ENCODE data around the gene RALGDS. TPM values are rescaled to one million over a fixed set of nuclear protein-coding genes. Genes with fewer than 3 reads are reported as not detected.

RALGDS gene
- total and polyA plus RNA-seq, 2 of the 4 experiments (the other 2 are of a cell fraction): 13.1 to 36.9 TPM

- TF ChIP-seq, protein P1, sequence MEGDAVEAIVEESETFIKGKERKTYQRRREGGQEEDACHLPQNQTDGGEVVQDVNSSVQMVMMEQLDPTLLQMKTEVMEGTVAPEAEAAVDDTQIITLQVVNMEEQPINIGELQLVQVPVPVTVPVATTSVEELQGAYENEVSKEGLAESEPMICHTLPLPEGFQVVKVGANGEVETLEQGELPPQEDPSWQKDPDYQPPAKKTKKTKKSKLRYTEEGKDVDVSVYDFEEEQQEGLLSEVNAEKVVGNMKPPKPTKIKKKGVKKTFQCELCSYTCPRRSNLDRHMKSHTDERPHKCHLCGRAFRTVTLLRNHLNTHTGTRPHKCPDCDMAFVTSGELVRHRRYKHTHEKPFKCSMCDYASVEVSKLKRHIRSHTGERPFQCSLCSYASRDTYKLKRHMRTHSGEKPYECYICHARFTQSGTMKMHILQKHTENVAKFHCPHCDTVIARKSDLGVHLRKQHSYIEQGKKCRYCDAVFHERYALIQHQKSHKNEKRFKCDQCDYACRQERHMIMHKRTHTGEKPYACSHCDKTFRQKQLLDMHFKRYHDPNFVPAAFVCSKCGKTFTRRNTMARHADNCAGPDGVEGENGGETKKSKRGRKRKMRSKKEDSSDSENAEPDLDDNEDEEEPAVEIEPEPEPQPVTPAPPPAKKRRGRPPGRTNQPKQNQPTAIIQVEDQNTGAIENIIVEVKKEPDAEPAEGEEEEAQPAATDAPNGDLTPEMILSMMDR (conservative IDR thresholded peaks at IDR 0.05; ENCODE audit: low read depth, low read length): no peak
- TF ChIP-seq USF2 (IDR thresholded peaks at IDR 0.05; ENCODE audit: low read depth, low read length) (no peak), BHLHE40 (IDR thresholded peaks at IDR 0.05; ENCODE audit: low read depth, low read length) (no peak), MAFK (IDR thresholded peaks at IDR 0.05; ENCODE audit: low read depth, low read length) (no peak), NFE2L2 (IDR thresholded peaks at IDR 0.05; ENCODE audit: low read depth, low read length) (no peak), RAD21 (IDR thresholded peaks at IDR 0.05; ENCODE audit: low read length) (no peak), CHD1 (IDR thresholded peaks at IDR 0.05; ENCODE audit: low read depth, low read length) (no peak), POLR2A (IDR thresholded peaks at IDR 0.05; ENCODE audit: low read depth, low read length) (no peak), MAZ (IDR thresholded peaks at IDR 0.05; ENCODE audit: borderline replicate concordance, low read depth, low read length) (no peak), CEBPB (IDR thresholded peaks at IDR 0.05; ENCODE audit: low read depth, low read length) (no peak), RCOR1 (IDR thresholded peaks at IDR 0.05; ENCODE audit: insufficient replicate concordance, low read length) (no peak), RFX5 (IDR thresholded peaks at IDR 0.05; ENCODE audit: low read depth, low read length) (no peak), ELK1 (IDR thresholded peaks at IDR 0.05; ENCODE audit: borderline replicate concordance, low read depth, low read length) (no peak), SMC3 (IDR thresholded peaks at IDR 0.05; ENCODE audit: low read depth, low read length) (no peak), FOS (IDR thresholded peaks at IDR 0.05; ENCODE audit: low read depth, low read length) (no peak), MXI1 (IDR thresholded peaks at IDR 0.05; ENCODE audit: borderline replicate concordance, low read depth, low read length) (no peak)
- POLR2A ChIA-PET (ENCODE audit: unreplicated experiment): no interaction called here
Observed at GRCh38 chr9:133140606-133141005, 19.6 kb upstream of the RALGDS start.

More at GRCh38 chr9:133140606-133141005, 19.6 kb upstream of the RALGDS start:
- CTCF ChIA-PET: no interaction called here
- no peak overlapping the region for H3K4me2 ChIP-seq (ENCODE audit: low read depth, low read length)
- H3K27me3 ChIP-seq (ENCODE audit: control insufficient read depth, insufficient read depth, low read length): no peaks in the 10 kb centered on the region
- H2BK20ac ChIP-seq (ENCODE audit: low read depth, low read length): no peak overlapping the region
- H3K4me1 ChIP-seq (ENCODE audit: control insufficient read depth, insufficient read depth, low read length): peaks cover 14% of the 10 kb centered on the region
- H3K4ac ChIP-seq (ENCODE audit: low read depth, low read length): no peak overlapping the region
- H2AK5ac ChIP-seq (ENCODE audit: low read depth, low read length): no peak overlapping the region
- H3K9me1 ChIP-seq (ENCODE audit: insufficient read depth, low read length): peaks cover 6% of the 10 kb centered on the region; the same call in 1 of the 2 replicates
- H3K4me3 ChIP-seq (ENCODE audit: insufficient read depth, low read depth, low read length): no peak overlapping the region
- H3K36me3 ChIP-seq (ENCODE audit: control insufficient read depth, insufficient read depth, low read length): no peaks in the 10 kb centered on the region
- ATAC-seq (ENCODE audit: low read depth): no peak
- peaks cover 11 to 51% of the 10 kb centered on the region in 2 experiments for H3K79me1 ChIP-seq (ENCODE audit: low read depth in 1 of 2, low read length in 2 of 2)
- in situ Hi-C loops (cut with MboI; ENCODE audit: low sequenced_read_pairs) (no loop called here), intact Hi-C loops (cut with micrococcal nuclease) (no loop called here), dilution Hi-C loops (cut with HindIII; ENCODE audit: low sequenced_read_pairs, unreplicated experiment) (no loop called here)
- no TSS peak for BruUV-seq (replicated peaks)
- no peak overlapping the region for H2AFZ ChIP-seq (replicated peaks; ENCODE audit: low read length, poor library complexity)
- H3K56ac ChIP-seq (ENCODE audit: extremely low read depth, insufficient read depth, low read length): no peak overlapping the region
- no peak overlapping the region for H4K91ac ChIP-seq (ENCODE audit: insufficient read depth, low read depth, low read length)
- no peak overlapping the region for H2BK120ac ChIP-seq (ENCODE audit: low read depth, low read length)
- no peak overlapping the region for H3K9ac ChIP-seq (ENCODE audit: low read depth, low read length)
- H4K8ac ChIP-seq (ENCODE audit: low read depth in 2 of 2, low read length in 2 of 2): no peak overlapping the region
- H4K20me1 ChIP-seq (ENCODE audit: insufficient read depth, low read length): peaks cover 66% of the 10 kb centered on the region
- no peak overlapping the region for H4K5ac ChIP-seq (ENCODE audit: low read depth, low read length)
- H3K23ac ChIP-seq (ENCODE audit: low read depth, low read length): no peak overlapping the region
- no peaks in the 10 kb centered on the region for H3K9me3 ChIP-seq (ENCODE audit: control insufficient read depth, insufficient read depth, low read length)
- H3K27ac ChIP-seq (ENCODE audit: insufficient read depth, low read length): no peak overlapping the region
- H2BK15ac ChIP-seq (ENCODE audit: low read depth, low read length): no peak overlapping the region
- no peak overlapping the region for H2AK9ac ChIP-seq (replicated peaks; ENCODE audit: low read depth, low read length, poor library complexity)
- H3K18ac ChIP-seq (ENCODE audit: low read depth, low read length): no peak overlapping the region
- no peak overlapping the region for H3K14ac ChIP-seq (replicated peaks; ENCODE audit: low read depth, low read length)
- DNase-seq: no peak
- no peak overlapping the region for H2BK5ac ChIP-seq (ENCODE audit: low read depth, low read length, poor library complexity, severe bottlenecking)
- 96% methylated on average over 9 of the region's 14 CpGs; no CpG with 5 or more reads in 1 of the 2 experiments for WGBS, 2 experiments (ENCODE audit: extremely low coverage in 2 of 2, insufficient read length in 1 of 2)

All from IMR-90 (cell line).